Glomerular visceral epithelial cell (primary cell): Measurements from ENCODE around the gene VAPB.
"Not testable (repeated sequence)": the region's sequence is repeated elsewhere in the genome, so short reads cannot be mapped to it uniquely, and the experiment has no call there.

Experiments used
- DNase-seq: peaks from one replicate; pipeline ENCODE4 v3.0.0-alpha.2; 2016; ENCODE audit errors: extremely low spot score

The VAPB gene, protein sequence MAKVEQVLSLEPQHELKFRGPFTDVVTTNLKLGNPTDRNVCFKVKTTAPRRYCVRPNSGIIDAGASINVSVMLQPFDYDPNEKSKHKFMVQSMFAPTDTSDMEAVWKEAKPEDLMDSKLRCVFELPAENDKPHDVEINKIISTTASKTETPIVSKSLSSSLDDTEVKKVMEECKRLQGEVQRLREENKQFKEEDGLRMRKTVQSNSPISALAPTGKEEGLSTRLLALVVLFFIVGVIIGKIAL

GRCh38 chr20:58388882-58389323 is at the start of gene VAPB:
VAPB (plus strand) TSS chr20:58389229; CDS start chr20:58389460, 231 bp downstream.
- DNase-seq = peak; percentile 99

- DNase-seq = no peak
These were observed 49.3 kb upstream of the VAPB start for GRCh38 chr20:58339741-58340140.

DNA sequence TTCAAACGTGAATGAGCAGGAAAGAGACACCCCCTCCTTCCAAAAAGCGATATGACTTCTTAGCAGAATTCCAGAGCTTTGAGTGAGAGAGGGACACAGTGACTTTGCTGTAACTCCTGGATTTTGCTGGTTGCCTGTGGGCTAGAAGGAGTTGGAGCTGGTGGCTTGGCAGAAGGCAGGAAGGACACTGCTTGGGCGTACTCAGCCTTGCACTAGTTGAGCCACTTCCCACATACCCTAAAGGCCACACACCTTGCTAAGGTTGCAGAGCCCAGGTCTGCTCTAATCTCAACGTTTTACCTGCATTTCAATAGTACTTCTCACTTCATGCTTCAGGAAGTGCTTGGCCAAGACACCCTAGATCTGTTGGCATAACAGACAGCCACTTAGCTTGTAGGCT is 48.9 kb upstream of the VAPB start:
- DNase-seq = no peak

GRCh38 chr20:58340853-58341252 is 48.2 kb upstream of the VAPB start:
- DNase-seq = no peak

- peak; percentile 19 for DNase-seq
These were observed 46.7 kb upstream of the VAPB start for GRCh38 chr20:58342104-58342945.

GRCh38 chr20:58344741-58345140 is 44.3 kb upstream of the VAPB start:
- no peak for DNase-seq

DNA sequence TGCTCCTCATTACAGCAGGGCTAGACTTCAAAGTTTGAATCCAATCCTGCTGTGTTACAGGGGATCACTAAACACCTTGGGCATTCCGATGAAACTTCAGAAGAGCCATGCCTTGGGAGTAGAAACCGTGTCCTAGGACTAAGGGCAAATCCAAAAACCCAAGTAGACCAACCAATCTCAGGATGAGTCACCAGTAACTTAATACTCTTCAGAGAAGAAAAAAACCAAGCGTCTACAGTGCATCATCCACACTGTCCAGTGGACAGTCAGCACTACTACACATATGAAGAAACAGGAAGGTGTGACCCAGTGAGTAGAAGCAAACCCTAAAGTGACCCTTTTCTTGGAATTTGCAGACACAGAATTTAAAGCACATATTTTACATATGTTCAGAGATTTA is 39.5 kb upstream of the VAPB start:
- peak; percentile 55 for DNase-seq

GRCh38 chr20:58352468-58352867 is 36.6 kb upstream of the VAPB start:
- no peak for DNase-seq

GRCh38 chr20:58359441-58359840 is 29.6 kb upstream of the VAPB start:
- DNase-seq = no peak

DNA sequence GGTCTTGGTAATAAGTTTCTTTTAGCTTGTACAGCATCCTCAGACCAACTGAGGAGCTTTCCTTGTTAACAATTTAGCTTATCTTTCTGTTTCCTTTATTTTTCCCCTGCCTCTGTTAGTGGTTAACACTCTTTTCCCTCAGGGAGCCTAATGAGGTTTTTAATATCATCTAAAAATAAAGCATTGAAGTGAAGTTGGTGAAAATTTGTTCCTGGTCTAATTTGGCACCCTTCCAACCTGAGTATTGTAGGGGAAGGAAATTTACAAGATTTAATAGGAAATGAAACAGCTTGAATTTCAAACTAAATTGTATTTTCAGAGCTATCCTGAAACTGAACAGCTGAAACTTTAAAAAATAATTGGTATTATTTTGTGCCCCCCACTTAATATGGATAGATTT is 28.1 kb upstream of the VAPB start:
- no peak for DNase-seq

DNA sequence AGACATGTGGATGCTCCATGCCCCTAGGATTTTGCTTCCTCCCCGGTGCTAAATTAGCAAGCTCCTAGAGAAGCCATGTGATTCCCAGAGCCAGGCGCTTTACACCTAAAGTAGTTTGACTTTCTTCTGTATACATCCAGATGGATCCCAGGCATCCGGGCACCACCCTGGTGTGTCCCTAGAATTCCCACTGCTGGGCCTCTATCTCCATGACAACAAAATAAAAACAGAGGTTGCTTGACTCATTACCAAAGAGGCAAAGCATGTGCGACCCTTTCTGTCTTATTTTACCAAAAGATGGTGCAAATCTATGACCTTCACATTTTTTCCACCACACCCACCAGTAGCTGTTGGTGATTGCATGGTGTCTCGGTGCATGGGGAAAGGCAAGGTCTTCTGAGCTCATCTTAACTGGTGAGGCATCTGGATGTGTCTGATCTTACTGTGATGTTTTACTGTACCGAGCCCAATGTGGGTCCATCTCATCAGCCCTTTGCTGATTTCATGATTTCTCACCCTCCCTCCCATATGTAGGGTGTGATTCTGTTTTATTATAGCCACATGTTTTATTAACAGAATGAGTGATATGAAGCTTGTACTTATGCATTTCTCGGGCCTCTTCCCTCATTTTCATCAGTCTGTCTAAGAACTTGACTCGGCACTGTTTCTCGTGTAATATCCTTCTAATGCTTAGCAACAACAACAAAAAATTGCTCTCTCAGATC is 27.4 kb upstream of the VAPB start:
- DNase-seq = peak; percentile 39

DNA sequence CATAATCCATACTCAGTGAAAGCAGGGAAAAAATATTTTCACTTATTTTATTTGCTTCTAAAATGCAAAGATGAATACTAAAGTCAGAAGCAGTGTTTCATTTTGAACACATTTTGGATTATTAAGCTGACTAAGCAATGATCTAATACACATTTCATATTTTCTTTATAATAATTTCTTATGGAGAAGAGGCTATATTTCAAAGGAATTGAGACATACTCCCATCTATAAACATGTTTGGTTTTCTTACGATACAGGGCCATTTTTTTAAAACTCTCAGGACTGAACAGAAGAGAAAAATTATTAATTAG is 26.9 kb upstream of the VAPB start:
- DNase-seq = no peak

DNA sequence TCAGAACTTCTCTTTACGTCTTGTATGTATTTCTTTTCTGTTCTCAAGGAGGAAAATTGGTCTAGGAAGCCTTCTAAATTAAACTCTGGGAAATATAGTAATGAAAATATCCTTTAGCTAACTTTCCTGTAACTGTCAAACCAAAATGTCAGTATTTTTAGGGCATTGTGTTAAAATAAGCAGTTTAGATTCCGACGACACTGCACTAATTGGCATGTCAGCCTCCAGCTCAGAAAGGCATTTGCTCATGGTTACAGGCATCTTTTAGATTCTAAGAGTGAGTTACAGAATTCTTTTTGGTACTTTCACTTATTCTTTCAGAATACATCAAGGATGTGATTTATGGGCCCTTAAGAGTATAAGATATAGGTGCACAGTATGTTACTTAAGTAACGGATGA is 26.1 kb upstream of the VAPB start:
- DNase-seq = no peak

DNA sequence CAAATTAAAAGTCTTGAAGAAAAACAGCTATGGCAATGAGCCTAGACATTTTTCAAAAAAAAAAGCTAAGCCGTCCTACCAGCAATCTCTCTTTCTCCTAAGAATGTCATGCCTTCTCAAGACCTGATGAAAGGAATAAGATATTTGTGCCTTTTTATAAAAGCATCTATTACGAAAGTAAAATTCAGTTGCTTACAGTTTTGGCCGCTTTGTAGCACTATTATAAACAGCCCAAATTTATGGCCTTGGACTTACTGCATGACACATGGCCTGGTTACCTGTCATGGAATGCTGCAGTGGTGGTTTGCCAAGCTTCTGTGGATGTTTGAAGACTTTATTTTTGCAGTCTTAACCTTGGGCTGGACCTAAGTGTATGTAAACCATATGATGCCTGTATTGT is 22.2 kb upstream of the VAPB start:
- DNase-seq = no peak

DNA sequence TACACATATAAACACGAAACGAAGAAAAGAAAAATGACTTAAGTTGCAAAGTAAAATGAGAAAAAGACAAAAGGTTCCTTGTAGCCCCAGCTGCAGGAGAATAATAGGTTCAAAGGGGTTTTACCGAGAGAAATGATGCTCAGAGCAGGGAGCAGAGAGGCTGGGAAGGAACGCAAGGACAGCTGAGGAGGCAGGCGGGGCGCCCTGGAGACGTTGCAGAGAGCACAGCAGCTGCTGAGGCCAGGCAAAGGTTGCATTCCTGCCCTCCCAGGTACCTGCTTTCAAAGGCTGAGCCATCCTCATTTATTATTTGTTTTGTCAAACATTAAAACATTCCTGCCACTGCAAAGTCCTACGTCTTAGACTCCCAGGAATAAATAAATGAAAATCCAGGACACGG is 16.2 kb upstream of the VAPB start:
- no peak for DNase-seq

- not testable (repeated sequence) for DNase-seq
These were observed 15.7 kb upstream of the VAPB start for GRCh38 chr20:58373296-58373695.

DNA sequence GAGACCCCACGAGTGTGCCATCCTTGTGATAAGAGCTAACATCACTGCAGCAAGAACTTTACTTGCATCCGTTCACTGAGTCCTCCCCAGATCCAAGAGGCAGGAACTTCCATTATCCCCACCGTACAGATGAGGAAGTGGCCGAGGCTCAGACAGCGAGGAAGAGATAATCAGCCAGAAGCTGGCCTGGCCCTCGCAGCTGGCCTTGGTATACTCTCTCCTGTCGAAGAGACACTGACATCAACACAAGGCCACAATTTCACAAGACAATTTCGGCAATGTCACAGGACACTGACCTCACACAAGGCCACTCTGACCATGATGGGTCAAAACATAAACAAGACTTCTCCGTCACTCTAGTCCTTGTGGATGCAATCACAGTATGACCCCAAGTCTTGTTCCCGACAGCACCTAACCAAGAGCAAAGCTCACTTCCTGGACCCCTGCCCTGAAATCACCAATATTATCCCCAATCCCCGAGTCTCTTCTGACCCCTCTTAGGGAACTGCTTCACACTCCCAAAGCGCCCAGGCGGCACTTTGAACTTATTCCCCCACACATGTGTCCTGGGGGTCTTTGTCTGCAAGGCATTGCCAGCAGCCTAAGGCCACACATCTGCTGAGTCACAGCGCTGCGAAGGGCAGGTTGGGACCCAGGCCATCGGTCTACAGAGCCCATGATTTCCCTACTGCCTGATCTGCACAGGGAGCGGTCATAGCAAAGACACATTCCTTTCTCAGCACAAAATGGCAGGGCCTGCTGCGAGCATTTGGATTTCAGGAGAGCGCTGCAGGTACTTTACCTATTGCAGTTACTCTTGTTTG is 14.8 kb upstream of the VAPB start:
- no peak for DNase-seq

GRCh38 chr20:58374906-58375758 is 13.9 kb upstream of the VAPB start:
- no peak for DNase-seq

- no peak for DNase-seq
These were observed 13.2 kb upstream of the VAPB start for GRCh38 chr20:58375759-58376352.

DNA sequence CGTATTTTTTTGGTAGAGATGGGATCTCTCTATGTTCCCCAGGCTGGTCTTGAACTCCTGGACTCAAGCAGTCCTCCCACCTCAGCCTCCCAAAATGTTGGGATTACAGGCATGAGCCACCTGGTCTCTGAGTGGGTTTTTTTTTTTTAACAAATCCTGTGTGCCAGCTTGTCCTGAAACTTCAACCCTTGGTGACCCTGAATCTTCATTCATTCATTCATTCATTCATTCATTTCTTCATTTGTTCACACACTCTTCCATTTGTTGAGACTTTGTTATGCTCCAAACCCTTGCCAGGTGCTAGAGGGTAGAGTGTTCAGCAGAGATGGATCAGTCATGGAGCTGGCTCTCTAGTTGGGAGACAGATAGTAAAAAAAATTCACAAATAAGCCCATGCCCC is 12.0 kb upstream of the VAPB start:
- DNase-seq = no peak
